K562 (cell line): ENCODE measurements around the gene ENDOD1. TPM values are rescaled to one million over a fixed set of nuclear protein-coding genes. Genes with fewer than 3 reads are reported as not detected.

Experiments used
- ARID4B ChIP-seq: sonication (generic); formaldehyde crosslinking; IDR thresholded peaks from 2 replicates; pipeline ENCODE4 v1.8.0; 2022; ENCODE audit warnings: mild to moderate bottlenecking, missing genetic modification reagents
- BCOR ChIP-seq: fragments of 450-650 bp; IDR thresholded peaks from 2 replicates; pipeline ENCODE4 v1.6.1; 2016
- CHD7 ChIP-seq: fragments of 200-600 bp; sonication (generic); IDR thresholded peaks from one replicate; pipeline ENCODE4 v1.6.1; 2012; ENCODE audit warnings: mild to moderate bottlenecking, low read depth, low read length, inconsistent platforms
- HMG20A ChIP-seq: fragments of 450-650 bp; formaldehyde crosslinking; conservative IDR thresholded peaks from 2 replicates; pipeline ENCODE4 v1.4.0; 2020; ENCODE audit warnings: mild to moderate bottlenecking, mixed read lengths
- HMGN3 ChIP-seq: IDR thresholded peaks from 2 replicates; pipeline ENCODE4 v1.6.1; 2011; ENCODE audit warnings: borderline replicate concordance, low read depth, mild to moderate bottlenecking, mixed read lengths, low read length; ENCODE audit not compliant: insufficient read length; ENCODE audit errors: extremely low read depth
- IRF1 ChIP-seq: sonication (generic); formaldehyde crosslinking; IDR thresholded peaks from 2 replicates; pipeline ENCODE4 v1.8.0; 2022; ENCODE audit warnings: missing genetic modification reagents, mild to moderate bottlenecking, borderline replicate concordance
- KHSRP ChIP-seq: fragments of 450-650 bp; IDR thresholded peaks from 2 replicates; pipeline ENCODE4 v1.6.1; 2017
- PPARD ChIP-seq: fragments of 250-450 bp; sonication (Bioruptor Pico); IDR thresholded peaks from 2 replicates; pipeline ENCODE4 v1.8.0; 2022; ENCODE audit warnings: inconsistent platforms, mild to moderate bottlenecking, moderate library complexity
- PTRF ChIP-seq: fragments of 450-650 bp; IDR thresholded peaks from 2 replicates; pipeline ENCODE4 v1.6.1; 2016; ENCODE audit warnings: mild to moderate bottlenecking, missing genetic modification characterization, missing compliant biosample characterization
- TFAP4 ChIP-seq: sonication (generic); formaldehyde crosslinking; IDR thresholded peaks from 2 replicates; pipeline ENCODE4 v1.8.0; 2022; ENCODE audit warnings: missing genetic modification reagents, mild to moderate bottlenecking, moderate library complexity, borderline replicate concordance
- ZNF12 ChIP-seq: sonication (generic); formaldehyde crosslinking; IDR thresholded peaks from 2 replicates; pipeline ENCODE4 v1.4.0; 2020; ENCODE audit warnings: mild to moderate bottlenecking, missing genetic modification reagents
- polyA plus RNA-seq, 8 experiments: library from polyadenylated mRNA; depleted of rRNA in 4 of 8; stranded (reverse) in 5 of 8; unstranded in 3 of 8; fragments of >200 nt; fragmentation: Nextera tagmentation in 2 of 8; fragmentation: Illumina TruSeq in 1 of 8; extraction: Ambion mirVana in 2 of 8; extraction: Trizol in 1 of 8; gene quantifications; 2 replicates each; pipeline versions ENCODE4 v1.2.1 to v1.2.3, GENCODE V29; 2011 to 2014; ENCODE audit warnings: inconsistent platforms in 1 of 8, missing spikeins in 1 of 8
- total RNA-seq, 7 experiments: library from RNA; depleted of rRNA in 6 of 7; stranded (reverse); fragments of >200 nt in 6 of 7; fragmentation: Illumina TruSeq in 2 of 7; extraction: Trizol in 2 of 7; gene quantifications; 2 replicates each; pipeline versions ENCODE4 v1.2.1 to v1.2.3, GENCODE V29; 2011 to 2021; ENCODE audit warnings: low replicate concordance in 1 of 7

The ENDOD1 gene
- total and polyA plus RNA-seq, 9 of the 15 experiments (the other 6 are each of a cell fraction or from before 2014, with no cell fraction given) = 4.2 to 11.8 (median 9.3) TPM

- no peak for TF ChIP-seq ARID4B (CRISPR knock-in tag)
- TF ChIP-seq HMG20A (CRISPR knock-in tag) = no peak
- TF ChIP-seq KHSRP = no peak
- TF ChIP-seq PPARD (CRISPR knock-in tag) = no peak
- no peak for TF ChIP-seq IRF1 (CRISPR knock-in tag)
- no peak for TF ChIP-seq PTRF (tag)
- TF ChIP-seq HMGN3 = no peak
- TF ChIP-seq CHD7 = no peak
- no peak for TF ChIP-seq ZNF12
- no peak for TF ChIP-seq BCOR
- TF ChIP-seq TFAP4 (CRISPR knock-in tag) = no peak
These were observed 21.1 kb upstream of the ENDOD1 start (continued) for GRCh38 chr11:95068549-95068948.
